HepG2 (cell line): ENCODE measurements around the gene ASL. TPM values are rescaled to one million over a fixed set of nuclear protein-coding genes. Genes with fewer than 3 reads are reported as not detected.

ENCODE experiments used
- ARID2 ChIP-seq: sonication (generic); formaldehyde crosslinking; IDR thresholded peaks from 2 replicates; pipeline ENCODE4 v1.8.1; 2022; ENCODE audit warnings: mild to moderate bottlenecking, missing genetic modification reagents, borderline replicate concordance
- CERS6 ChIP-seq: sonication (generic); formaldehyde crosslinking; IDR thresholded peaks from 2 replicates; pipeline ENCODE4 v1.5.0; 2020; ENCODE audit warnings: missing genetic modification reagents
- EHMT2 ChIP-seq: fragments of 200-600 bp; sonication (generic); IDR thresholded peaks from 2 replicates; pipeline ENCODE4 v1.7.0; 2017; ENCODE audit warnings: antibody characterized with exemption, low read depth, low read length, borderline replicate concordance
- FUBP1 ChIP-seq: sonication (generic); formaldehyde crosslinking; IDR thresholded peaks from 2 replicates; pipeline ENCODE4 v1.5.1; 2020; ENCODE audit warnings: missing genetic modification reagents, mild to moderate bottlenecking, borderline replicate concordance
- MXD4 ChIP-seq: IDR thresholded peaks from 2 replicates; pipeline ENCODE4 v1.6.1; 2016; ENCODE audit warnings: mild to moderate bottlenecking, missing biosample characterization, missing genetic modification reagents
- NKX3-1 ChIP-seq: sonication (generic); formaldehyde crosslinking; IDR thresholded peaks from 2 replicates; pipeline ENCODE4 v1.5.0; 2020; ENCODE audit warnings: missing genetic modification reagents
- POLR2A ChIP-seq, 2 experiments: IDR thresholded peaks; 2 replicates each; pipeline ENCODE4 v1.6.1; 2011; ENCODE audit warnings: low read depth in 2 of 2, low read length in 2 of 2, mild to moderate bottlenecking in 1 of 2, moderate library complexity in 1 of 2; ENCODE audit not compliant: insufficient read depth in 1 of 2
- RARA ChIP-seq: IDR thresholded peaks from 2 replicates; pipeline ENCODE4 v1.6.1; 2016; ENCODE audit warnings: missing genetic modification reagents, missing compliant biosample characterization
- SAFB2 ChIP-seq: sonication (generic); formaldehyde crosslinking; IDR thresholded peaks from 2 replicates; pipeline ENCODE4 v1.5.1; 2020; ENCODE audit warnings: missing genetic modification reagents, low read depth, mild to moderate bottlenecking, borderline replicate concordance
- SATB2 ChIP-seq: sonication (generic); formaldehyde crosslinking; IDR thresholded peaks from 2 replicates; pipeline ENCODE4 v1.5.0; 2020; ENCODE audit warnings: missing genetic modification reagents
- TFDP2 ChIP-seq: sonication (generic); formaldehyde crosslinking; IDR thresholded peaks from 2 replicates; pipeline ENCODE4 v1.4.0; 2020; ENCODE audit warnings: missing genetic modification reagents
- ZKSCAN5 ChIP-seq: sonication (generic); formaldehyde crosslinking; IDR thresholded peaks from 2 replicates; pipeline ENCODE4 v1.5.1; 2020; ENCODE audit warnings: mild to moderate bottlenecking, missing genetic modification reagents
- ZNF292 ChIP-seq: sonication (generic); formaldehyde crosslinking; IDR thresholded peaks from 2 replicates; pipeline ENCODE4 v1.8.1; 2022; ENCODE audit warnings: mild to moderate bottlenecking, low read depth, missing genetic modification reagents, borderline replicate concordance
- ZNF343 ChIP-seq: sonication (generic); formaldehyde crosslinking; IDR thresholded peaks from 2 replicates; pipeline ENCODE4 v1.4.0; 2020; ENCODE audit warnings: mild to moderate bottlenecking, missing genetic modification reagents
- ZNF704 ChIP-seq: sonication (generic); formaldehyde crosslinking; IDR thresholded peaks from 2 replicates; pipeline ENCODE4 v1.8.1; 2023; ENCODE audit warnings: mild to moderate bottlenecking, inconsistent platforms, moderate library complexity, missing genetic modification reagents, borderline replicate concordance
- ZNF883 ChIP-seq: sonication (generic); formaldehyde crosslinking; IDR thresholded peaks from 2 replicates; pipeline ENCODE4 v1.5.1; 2020; ENCODE audit warnings: mild to moderate bottlenecking, missing genetic modification reagents; ENCODE audit errors: not compliant biosample characterization
- polyA plus RNA-seq, 8 experiments: library from polyadenylated mRNA; depleted of rRNA in 3 of 8; stranded (reverse) in 7 of 8; unstranded in 1 of 8; fragments of >200 nt; fragmentation: Illumina TruSeq in 4 of 8; extraction: Trizol in 4 of 8; gene quantifications; 2 replicates each; pipeline versions ENCODE4 v1.2.1 to v1.2.3, GENCODE V29; 2011 to 2016; ENCODE audit warnings: low read depth in 4 of 8, missing spikeins in 1 of 8, mixed read lengths in 1 of 8; ENCODE audit not compliant: insufficient read depth in 1 of 8
- total RNA-seq, 5 experiments: library from RNA; depleted of rRNA; stranded (reverse); fragments of >200 nt; fragmentation: Illumina TruSeq; extraction: Trizol; gene quantifications; 2 replicates each; pipeline ENCODE4 v1.2.3, GENCODE V29; 2016; ENCODE audit warnings: low read depth in 1 of 5
- TF ChIP-seq, protein P1 (sequence below): sonication (generic); formaldehyde crosslinking; IDR thresholded peaks from 2 replicates; pipeline ENCODE4 v1.8.0; 2022; ENCODE audit warnings: missing genetic modification reagents, mild to moderate bottlenecking, borderline replicate concordance
- TF ChIP-seq, protein P2 (sequence below): sonication (generic); formaldehyde crosslinking; IDR thresholded peaks from 2 replicates; pipeline ENCODE4 v1.4.0; 2020; ENCODE audit warnings: missing genetic modification reagents

The ASL gene
- total and polyA plus RNA-seq, 2 of the 13 experiments (the other 11 are each of a cell fraction or from before 2014, with no cell fraction given) = 71.4 to 96.5 TPM

- peak; percentile 48; the same call in 1 of the 2 replicates for TF ChIP-seq SATB2 (CRISPR knock-in tag)
- TF ChIP-seq, protein P1, sequence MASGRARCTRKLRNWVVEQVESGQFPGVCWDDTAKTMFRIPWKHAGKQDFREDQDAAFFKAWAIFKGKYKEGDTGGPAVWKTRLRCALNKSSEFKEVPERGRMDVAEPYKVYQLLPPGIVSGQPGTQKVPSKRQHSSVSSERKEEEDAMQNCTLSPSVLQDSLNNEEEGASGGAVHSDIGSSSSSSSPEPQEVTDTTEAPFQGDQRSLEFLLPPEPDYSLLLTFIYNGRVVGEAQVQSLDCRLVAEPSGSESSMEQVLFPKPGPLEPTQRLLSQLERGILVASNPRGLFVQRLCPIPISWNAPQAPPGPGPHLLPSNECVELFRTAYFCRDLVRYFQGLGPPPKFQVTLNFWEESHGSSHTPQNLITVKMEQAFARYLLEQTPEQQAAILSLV = peak; percentile 70; the same call in 1 of the 2 replicates
- peak; percentile 79 for TF ChIP-seq ZKSCAN5 (CRISPR knock-in tag)
- TF ChIP-seq POLR2A (IDR thresholded peaks at IDR 0.05; ENCODE audit: insufficient read depth in 1 of 2, low read depth in 2 of 2, low read length in 2 of 2) = peak; percentile 72 to 97
- peak; percentile 67; the same call in 1 of the 2 replicates for TF ChIP-seq SAFB2 (CRISPR knock-in tag)
- 0 out of 2 replicates have a peak, but pooled peaks have one; percentile 95 for TF ChIP-seq ZNF704 (CRISPR knock-in tag)
- peak; percentile 80 for TF ChIP-seq NKX3-1 (CRISPR knock-in tag)
- TF ChIP-seq, protein P2, sequence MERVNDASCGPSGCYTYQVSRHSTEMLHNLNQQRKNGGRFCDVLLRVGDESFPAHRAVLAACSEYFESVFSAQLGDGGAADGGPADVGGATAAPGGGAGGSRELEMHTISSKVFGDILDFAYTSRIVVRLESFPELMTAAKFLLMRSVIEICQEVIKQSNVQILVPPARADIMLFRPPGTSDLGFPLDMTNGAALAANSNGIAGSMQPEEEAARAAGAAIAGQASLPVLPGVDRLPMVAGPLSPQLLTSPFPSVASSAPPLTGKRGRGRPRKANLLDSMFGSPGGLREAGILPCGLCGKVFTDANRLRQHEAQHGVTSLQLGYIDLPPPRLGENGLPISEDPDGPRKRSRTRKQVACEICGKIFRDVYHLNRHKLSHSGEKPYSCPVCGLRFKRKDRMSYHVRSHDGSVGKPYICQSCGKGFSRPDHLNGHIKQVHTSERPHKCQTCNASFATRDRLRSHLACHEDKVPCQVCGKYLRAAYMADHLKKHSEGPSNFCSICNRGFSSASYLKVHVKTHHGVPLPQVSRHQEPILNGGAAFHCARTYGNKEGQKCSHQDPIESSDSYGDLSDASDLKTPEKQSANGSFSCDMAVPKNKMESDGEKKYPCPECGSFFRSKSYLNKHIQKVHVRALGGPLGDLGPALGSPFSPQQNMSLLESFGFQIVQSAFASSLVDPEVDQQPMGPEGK (CRISPR knock-in tag) = peak; percentile 28; the same call in 1 of the 2 replicates
- TF ChIP-seq ZNF292 (CRISPR knock-in tag) = no peak
- TF ChIP-seq ZNF343 = no peak
- TF ChIP-seq ARID2 (CRISPR knock-in tag) = no peak; the same call in 1 of the 2 replicates
- TF ChIP-seq CERS6 (CRISPR knock-in tag) = 0 out of 2 replicates have a peak, but pooled peaks have one; percentile 61
- TF ChIP-seq RARA (CRISPR knock-in tag) = peak; percentile 41; the same call in 1 of the 2 replicates
- peak; percentile 87 for TF ChIP-seq ZNF883 (CRISPR knock-in tag)
- TF ChIP-seq FUBP1 (CRISPR knock-in tag) = peak; percentile 27; the same call in 1 of the 2 replicates
- peak; percentile 84 for TF ChIP-seq TFDP2 (CRISPR knock-in tag)
- TF ChIP-seq EHMT2 = no peak
- TF ChIP-seq MXD4 (CRISPR knock-in tag) = peak; percentile 54
Observed at GRCh38 chr7:66075590-66076461, at the start of gene ASL (continued).
